B cell (primary cell): ENCODE results near the gene PNPLA3. TPM values are rescaled to one million over a fixed set of nuclear protein-coding genes. Genes with fewer than 3 reads are reported as not detected.

ENCODE experiments used
- ATAC-seq: fragments of 200-7000 bp; cut with Tn5 transposase; one replicate; pipeline ENCODE4 v1.10.0; 2021; ENCODE audit warnings: low read depth, mild to moderate bottlenecking, moderate number of reproducible peaks, moderate library complexity
- CTCF ChIA-PET: fragments of 350-600 bp; sonication (Branson Sonifier 250); formaldehyde crosslinking; loops from one replicate; lab custom pipeline; 2021; ENCODE audit warnings: antibody characterized with exemption, inconsistent platforms; lab: Charles Lee
- POLR2A ChIA-PET: fragments of 350-600 bp; sonication (Branson Sonifier 250); formaldehyde crosslinking; loops from one replicate; lab custom pipeline; 2021; ENCODE audit warnings: antibody characterized with exemption; lab: Charles Lee
- DNase-seq: peaks from one replicate; pipeline ENCODE4 v3.0.0; 2013
- H2AFZ ChIP-seq: 2 replicates; pipeline ENCODE4 v1.6.1; 2012; ENCODE audit warnings: mild to moderate bottlenecking, low read depth, low read length; ENCODE audit not compliant: insufficient read depth, poor library complexity, severe bottlenecking
- H3K27ac ChIP-seq, 2 donors: 1 replicate in 1 of 2; 2 replicates in 1 of 2; pipeline ENCODE4 v1.5.1; 2012 to 2013; ENCODE audit warnings: low read length in 2 of 2, mild to moderate bottlenecking in 2 of 2, moderate library complexity in 1 of 2
- H3K27me3 ChIP-seq, 4 experiments: fragments of 200-600 bp in 1 of 4; sonication (generic) in 1 of 4; replicated peaks in 1 of 4; 1 replicate in 2 of 4; 2 replicates in 2 of 4; pipeline versions ENCODE4 v1.6.1 to v1.7.0; 2013 to 2016; ENCODE audit warnings: low read length in 3 of 4, mild to moderate bottlenecking in 2 of 4, mixed read lengths in 1 of 4, moderate library complexity in 1 of 4; ENCODE audit not compliant: insufficient read depth in 4 of 4, control insufficient read depth in 3 of 4; ENCODE audit errors: control extremely low read depth in 1 of 4
- H3K36me3 ChIP-seq, 2 experiments: replicated peaks in 1 of 2; 1 replicate in 1 of 2; 2 replicates in 1 of 2; pipeline versions ENCODE4 v1.6.1 to v1.7.1; 2013; ENCODE audit warnings: low read length in 1 of 2; ENCODE audit not compliant: insufficient read depth in 2 of 2, control insufficient read depth in 1 of 2; ENCODE audit errors: control extremely low read depth in 1 of 2, extremely low read depth in 1 of 2
- H3K4me1 ChIP-seq, 2 donors: fragments of 200-600 bp in 1 of 2; sonication (generic) in 1 of 2; 1 replicate in 1 of 2; 2 replicates in 1 of 2; pipeline versions ENCODE4 v1.5.1 to v1.6.1; 2013 to 2017; ENCODE audit warnings: low read length in 2 of 2; ENCODE audit not compliant: control insufficient read depth in 2 of 2, insufficient read depth in 2 of 2
- H3K4me2 ChIP-seq: replicated peaks from 2 replicates; pipeline ENCODE3; 2012; ENCODE audit warnings: mild to moderate bottlenecking, low read depth, low read length; ENCODE audit not compliant: poor library complexity, severe bottlenecking
- H3K4me3 ChIP-seq, 5 experiments: fragments of 200-600 bp in 1 of 5; sonication (generic) in 1 of 5; 1 replicate in 3 of 5; 2 replicates in 2 of 5; pipeline versions ENCODE4 v1.5.1 to v1.7.0; 2011 to 2016; ENCODE audit warnings: low read length in 4 of 5, mild to moderate bottlenecking in 4 of 5, low read depth in 2 of 5, control low read depth in 1 of 5, moderate library complexity in 1 of 5; ENCODE audit not compliant: insufficient read depth in 1 of 5; ENCODE audit errors: control extremely low read depth in 1 of 5, extremely low read depth in 1 of 5
- H3K79me2 ChIP-seq: fragments of 200-600 bp; sonication (generic); one replicate; pipeline ENCODE4 v1.6.0; 2016; ENCODE audit warnings: low read length; ENCODE audit not compliant: control insufficient read depth, insufficient read depth
- H3K9ac ChIP-seq: fragments of 200-600 bp; sonication (generic); 2 replicates; pipeline ENCODE4 v1.6.1; 2017; ENCODE audit warnings: mild to moderate bottlenecking, low read length, moderate library complexity
- H3K9me3 ChIP-seq, 3 donors: one replicate each; pipeline versions ENCODE4 v1.6.1 to v1.7.1; 2013; ENCODE audit warnings: low read length in 2 of 3; ENCODE audit not compliant: control insufficient read depth in 2 of 3, insufficient read depth in 1 of 3; ENCODE audit errors: control extremely low read depth in 1 of 3
- H4K20me1 ChIP-seq: 2 replicates; pipeline ENCODE4 v1.6.0; 2012; ENCODE audit warnings: mild to moderate bottlenecking, low read length; ENCODE audit not compliant: insufficient read depth, control insufficient read depth, poor library complexity, severe bottlenecking
- H3K27ac Mint-ChIP-seq: one replicate; pipeline ENCODE4 v1.8.0; 2021; ENCODE audit warnings: mixed read lengths
- H3K27me3 Mint-ChIP-seq: one replicate; pipeline ENCODE4 v1.8.0; 2021; ENCODE audit warnings: mixed read lengths
- H3K4me1 Mint-ChIP-seq: one replicate; pipeline ENCODE4 v1.8.0; 2021; ENCODE audit warnings: mixed read lengths
- H3K4me3 Mint-ChIP-seq: one replicate; pipeline ENCODE4 v1.8.0; 2021; ENCODE audit warnings: mixed read lengths
- H3K9me3 Mint-ChIP-seq: one replicate; pipeline ENCODE4 v1.8.0; 2022; ENCODE audit warnings: mixed read lengths; ENCODE audit not compliant: insufficient read depth
- CTCF ChIP-seq: fragments of 200-600 bp; IDR thresholded peaks from one replicate; pipeline ENCODE4 v1.8.0; 2022; ENCODE audit warnings: antibody characterized with exemption, mild to moderate bottlenecking
- EZH2 ChIP-seq: IDR thresholded peaks from 2 replicates; pipeline ENCODE4 v1.6.1; 2012; ENCODE audit warnings: borderline replicate concordance, low read depth, mild to moderate bottlenecking, moderate library complexity, low read length; ENCODE audit not compliant: insufficient read depth, poor library complexity, severe bottlenecking
- WGBS: methylation state at CpG from one replicate; pipeline ENCODE4 v1.1.5; 2013; ENCODE audit warnings: missing lambda C conversion rate; ENCODE audit not compliant: insufficient coverage; 5-methylcytosine and 5-hydroxymethylcytosine counted together
- intact Hi-C: fragments of 100-400 bp; cut with micrococcal nuclease; formaldehyde crosslinking; loops from one replicate; pipeline ENCODE4 v1.10.0; 2022
- polyA plus RNA-seq: library from polyadenylated mRNA; depleted of rRNA; stranded (reverse); fragments of >200 nt; gene quantifications from 2 replicates; pipeline ENCODE4 v1.2.3, GENCODE V29; 2012
- total RNA-seq, 2 donors: library from RNA; stranded (reverse); fragments of 120-200 nt in 1 of 2; gene quantifications; 1 replicate in 1 of 2; 2 replicates in 1 of 2; pipeline versions ENCODE4 v1.2.3 to v1.2.4, GENCODE V29; 2013 to 2022

Gene PNPLA3
- total and polyA plus RNA-seq, 2 donors (not counting 1 experiment from before 2014, with no cell fraction given) = 0.15 TPM; not detected in 1

DNA sequence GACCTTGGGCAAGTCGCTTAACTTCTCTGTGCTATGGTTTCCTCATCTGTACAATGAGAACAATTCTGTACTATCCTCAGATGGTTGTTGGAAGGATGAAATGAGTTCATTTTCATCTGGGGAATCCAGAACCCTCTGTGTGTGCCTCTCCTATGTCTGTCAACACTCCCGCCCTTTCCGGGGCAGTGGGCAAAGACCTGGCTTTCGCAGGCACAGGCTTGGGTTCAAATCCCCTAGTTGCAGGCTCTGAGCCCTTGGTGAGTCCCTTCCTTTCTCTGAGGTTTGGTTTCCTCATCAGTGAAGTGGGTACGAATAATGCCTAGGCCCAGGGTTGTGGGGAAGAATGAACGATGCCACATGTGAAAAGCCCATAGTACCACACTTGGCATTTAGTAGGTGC, 37.8 kb upstream of the PNPLA3 start:
- Histone ChIP-seq H3K4me3 (no peak overlapping the region), H3K9me3 (peaks cover 0 to 3% (median 0%) of the 10 kb centered on the region in 3 donors), H3K4me2 (no peak overlapping the region), H3K27me3 (peaks cover 0 to 25% (median 4%) of the 10 kb centered on the region in 4 experiments), H2AFZ (no peak overlapping the region), H3K9ac (no peak overlapping the region), H3K4me1 (peaks cover under 1 to 5% of the 10 kb centered on the region in 2 donors), H3K27ac (no peak overlapping the region), H3K79me2 (no peaks in the 10 kb centered on the region), H3K36me3 (no peaks in the 10 kb centered on the region), H4K20me1 (no peaks in the 10 kb centered on the region)
- ChIA-PET POLR2A (no interaction called here), CTCF (no interaction called here)
- H3K4me1 Mint-ChIP-seq = peaks cover 5% of the 10 kb centered on the region
- TF ChIP-seq CTCF = no peak
- TF ChIP-seq EZH2 = no peak
- no peaks in the 10 kb centered on the region for H3K9me3 Mint-ChIP-seq
- no peak overlapping the region for H3K4me3 Mint-ChIP-seq
- 100% methylated on average over 4 of the region's 6 CpGs for WGBS
- H3K27ac Mint-ChIP-seq = no peak overlapping the region
- DNase-seq (no peak), ATAC-seq (no peak)
- intact Hi-C loops = no loop called here
- H3K27me3 Mint-ChIP-seq = peaks cover 35% of the 10 kb centered on the region

DNA sequence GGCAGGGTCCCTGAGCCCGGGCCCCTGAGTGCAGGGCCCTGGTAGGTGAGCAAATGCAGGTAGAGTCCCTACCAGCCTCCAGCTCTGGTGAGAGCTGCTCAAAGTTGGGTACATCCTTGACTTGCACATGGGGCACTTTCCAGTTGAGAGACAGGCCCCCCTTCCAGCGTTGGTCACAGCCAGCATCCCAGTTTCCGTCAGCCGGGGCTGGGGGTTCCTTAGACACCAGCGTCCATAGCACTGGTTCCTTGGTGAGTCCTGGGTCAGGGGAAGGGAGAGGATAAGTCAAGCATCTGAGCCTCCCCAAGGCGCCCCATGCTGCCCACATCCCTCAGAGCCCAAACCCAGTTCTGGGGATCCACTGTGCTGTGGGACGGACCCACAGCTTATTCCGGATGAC, 37.4 kb upstream of the PNPLA3 start:
- Mint-ChIP-seq H3K27me3 (peaks cover 37% of the 10 kb centered on the region), H3K4me1 (peaks cover 5% of the 10 kb centered on the region), H3K27ac (no peak overlapping the region), H3K9me3 (no peaks in the 10 kb centered on the region), H3K4me3 (no peak overlapping the region)
- Histone ChIP-seq H3K4me2 (no peak overlapping the region), H2AFZ (no peak overlapping the region), H3K27ac (no peak overlapping the region), H3K4me3 (no peak overlapping the region), H4K20me1 (no peaks in the 10 kb centered on the region), H3K4me1 (peaks cover 5 to 9% of the 10 kb centered on the region in 2 donors), H3K9ac (no peak overlapping the region), H3K9me3 (peaks cover 0 to 5% (median 0%) of the 10 kb centered on the region in 3 donors), H3K36me3 (no peaks in the 10 kb centered on the region), H3K27me3 (peaks cover 0 to 29% (median 6%) of the 10 kb centered on the region in 4 experiments), H3K79me2 (no peaks in the 10 kb centered on the region)
- CTCF ChIA-PET = interaction anchor here (1.0 kb wide), 1 partner anchor 8 kb away, joined by 3 read pairs; no protein-coding TSS in a partner anchor
- ATAC-seq (no peak), DNase-seq (no peak)
- TF ChIP-seq EZH2 (no peak), CTCF (no peak)
- intact Hi-C loops = no loop called here
- POLR2A ChIA-PET = no interaction called here
- 68% methylated on average over 7 of the region's 8 CpGs for WGBS
